MCF 10A (cell line): ENCODE data around the gene KRTAP9-3. TPM values are rescaled to one million over a fixed set of nuclear protein-coding genes. Genes with fewer than 3 reads are reported as not detected.
"Not testable (repeated sequence)": the region's sequence is repeated elsewhere in the genome, so short reads cannot be mapped to it uniquely, and the experiment has no call there.

Experiments used
- BruUV-seq: library from RNA; stranded (reverse); fragments of 400-500 nt; replicated peaks from 2 replicates; lab custom pipeline; 2021; lab: Mats Ljungman, UMichigan
- CTCF ChIA-PET: fragments of 300-600 bp; sonication (Branson Sonifier 250); formaldehyde crosslinking; extraction: SDS; loops from one replicate; lab custom pipeline; 2021; ENCODE audit warnings: antibody characterized with exemption, inconsistent platforms; lab: Yijun Ruan, JAX
- POLR2A ChIA-PET: fragments of 300-600, 350-650 bp; sonication (Branson Sonifier 250); formaldehyde crosslinking; extraction: SDS; loops from one replicate; lab custom pipeline; 2020; ENCODE audit warnings: antibody characterized with exemption, inconsistent platforms; lab: Yijun Ruan, JAX
- DNase-seq: peaks from one replicate; pipeline ENCODE4 v3.0.0-alpha.2; 2018; ENCODE audit not compliant: unreplicated experiment
- H3K27ac Mint-ChIP-seq: one replicate; pipeline ENCODE4 v1.8.0; 2022; ENCODE audit warnings: mild to moderate bottlenecking, low read depth, mixed read lengths; ENCODE audit not compliant: unreplicated experiment
- H3K27me3 Mint-ChIP-seq: one replicate; pipeline ENCODE4 v1.8.0; 2022; ENCODE audit warnings: mixed read lengths; ENCODE audit not compliant: insufficient read depth, unreplicated experiment
- H3K36me3 Mint-ChIP-seq: one replicate; pipeline ENCODE4 v1.8.0; 2022; ENCODE audit warnings: mild to moderate bottlenecking, moderate library complexity, mixed read lengths; ENCODE audit not compliant: insufficient read depth, unreplicated experiment
- H3K4me1 Mint-ChIP-seq: one replicate; pipeline ENCODE4 v1.8.0; 2022; ENCODE audit warnings: mixed read lengths; ENCODE audit not compliant: insufficient read depth, unreplicated experiment
- H3K4me3 Mint-ChIP-seq: one replicate; pipeline ENCODE4 v1.8.0; 2022; ENCODE audit warnings: mild to moderate bottlenecking, moderate library complexity, mixed read lengths; ENCODE audit not compliant: unreplicated experiment
- H3K9me3 Mint-ChIP-seq: one replicate; pipeline ENCODE4 v1.8.0; 2022; ENCODE audit warnings: mixed read lengths; ENCODE audit not compliant: unreplicated experiment
- CTCF ChIP-seq: fragments of 200-600 bp; IDR thresholded peaks from one replicate; pipeline ENCODE4 v1.8.0; 2022; ENCODE audit warnings: antibody characterized with exemption, mild to moderate bottlenecking; ENCODE audit not compliant: unreplicated experiment
- intact Hi-C: fragments of 100-400 bp; cut with micrococcal nuclease; formaldehyde crosslinking; loops from 2 replicates; pipeline ENCODE4 v1.14.1; 2022
- total RNA-seq: library from RNA; stranded (reverse); gene quantifications from 2 replicates; pipeline ENCODE4 v1.2.3, GENCODE V29; 2022

The KRTAP9-3 gene
- total RNA-seq, 1 experiment from 2014 or later: not detected

- peaks cover 49% of the 10 kb centered on the region for H3K27me3 Mint-ChIP-seq
- intact Hi-C loops: no loop called here
- TF ChIP-seq CTCF: no peak
- ChIA-PET CTCF (interaction anchor here (1.1 kb wide), 1 partner anchor 34 kb away, joined by 3 read pairs; no protein-coding TSS in a partner anchor), POLR2A (interaction anchor here (0.7 to 1.0 kb wide), 2 partner anchors 25 to 125 kb away, joined by 3 to 4 read pairs; no protein-coding TSS in a partner anchor)
- H3K4me3 Mint-ChIP-seq: no peak overlapping the region
- H3K36me3 Mint-ChIP-seq: no peaks in the 10 kb centered on the region
- H3K27ac Mint-ChIP-seq: no peak overlapping the region
- H3K4me1 Mint-ChIP-seq: no peaks in the 10 kb centered on the region
- no peak for DNase-seq
- H3K9me3 Mint-ChIP-seq: no peaks in the 10 kb centered on the region
- no TSS peak for BruUV-seq
Observed at GRCh38 chr17:41212524-41213169, 19.6 kb upstream of the KRTAP9-3 start.

- peaks cover 35% of the 10 kb centered on the region for H3K27me3 Mint-ChIP-seq
- no peaks in the 10 kb centered on the region for H3K36me3 Mint-ChIP-seq
- no peak for TF ChIP-seq CTCF
- no peak for DNase-seq
- ChIA-PET CTCF (interaction anchor here (0.6 kb wide), 1 partner anchor 71 kb away, joined by 4 read pairs; no protein-coding TSS in a partner anchor), POLR2A (no interaction called here)
- no peak overlapping the region for H3K4me3 Mint-ChIP-seq
- H3K27ac Mint-ChIP-seq: no peak overlapping the region
- no peaks in the 10 kb centered on the region for H3K4me1 Mint-ChIP-seq
- peaks cover 6% of the 10 kb centered on the region for H3K9me3 Mint-ChIP-seq
- intact Hi-C loops: no loop called here
- no TSS peak for BruUV-seq
Observed at GRCh38 chr17:41215681-41216080, 16.6 kb upstream of the KRTAP9-3 start.

DNA sequence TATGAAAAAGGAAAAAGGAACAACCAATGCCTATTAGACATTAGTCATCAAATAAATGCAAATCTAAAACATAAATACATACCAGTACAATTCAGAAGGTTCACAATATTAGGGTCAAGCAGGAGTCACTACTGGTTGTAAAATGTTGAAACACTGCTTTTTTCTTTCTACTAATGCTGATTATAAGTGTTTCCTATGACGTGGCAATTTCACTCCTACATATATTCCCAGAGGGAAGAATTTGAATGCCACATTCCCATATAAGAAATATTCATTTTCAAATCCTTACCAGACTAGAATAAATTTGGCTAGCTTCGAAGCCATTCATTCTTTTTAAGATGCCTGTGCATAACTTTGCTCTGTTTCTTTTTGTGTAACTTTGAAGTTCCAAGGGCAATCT, 8.4 kb upstream of the KRTAP9-3 start:
- H3K27ac Mint-ChIP-seq: no peak overlapping the region
- POLR2A ChIA-PET: no interaction called here
- no peaks in the 10 kb centered on the region for H3K4me1 Mint-ChIP-seq
- H3K27me3 Mint-ChIP-seq: peaks cover 70% of the 10 kb centered on the region
- H3K36me3 Mint-ChIP-seq: no peaks in the 10 kb centered on the region
- peaks cover 7% of the 10 kb centered on the region for H3K9me3 Mint-ChIP-seq
- TF ChIP-seq CTCF: no peak
- BruUV-seq: no TSS peak
- no peak overlapping the region for H3K4me3 Mint-ChIP-seq
- intact Hi-C loops: no loop called here
- no peak for DNase-seq
- CTCF ChIA-PET: no interaction called here

- CTCF ChIA-PET: interaction anchor here (0.6 kb wide), 1 partner anchor 36 kb away, joined by 4 read pairs; no protein-coding TSS in a partner anchor
Observed at GRCh38 chr17:41226051-41226450, 6.2 kb upstream of the KRTAP9-3 start.

GRCh38 chr17:41226598-41227095, 5.6 kb upstream of the KRTAP9-3 start, which contains the start of gene KRTAP9-2:
TSS of gene KRTAP9-2 (plus strand) at chr17:41226648. CDS start at chr17:41226655, 7 bp downstream.
- H3K36me3 Mint-ChIP-seq, intact Hi-C loops, CTCF ChIA-PET: not testable (repeated sequence)

More at GRCh38 chr17:41226051-41226450, 6.2 kb upstream of the KRTAP9-3 start:
- DNase-seq: no peak
- H3K36me3 Mint-ChIP-seq: no peaks in the 10 kb centered on the region
- H3K9me3 Mint-ChIP-seq: no peaks in the 10 kb centered on the region
- H3K27me3 Mint-ChIP-seq: peaks cover 67% of the 10 kb centered on the region
- H3K4me3 Mint-ChIP-seq: no peak overlapping the region
- POLR2A ChIA-PET: interaction anchor here (0.8 kb wide), 1 partner anchor 16 kb away, joined by 3 read pairs; no protein-coding TSS in a partner anchor
- no TSS peak for BruUV-seq
- H3K4me1 Mint-ChIP-seq: no peaks in the 10 kb centered on the region
- TF ChIP-seq CTCF: no peak
- no peak overlapping the region for H3K27ac Mint-ChIP-seq
- intact Hi-C loops: no loop called here

More at GRCh38 chr17:41226598-41227095, 5.6 kb upstream of the KRTAP9-3 start, which contains the start of gene KRTAP9-2:
- H3K4me3 Mint-ChIP-seq, BruUV-seq, H3K4me1 Mint-ChIP-seq, POLR2A ChIA-PET, DNase-seq, H3K9me3 Mint-ChIP-seq, H3K27ac Mint-ChIP-seq: not testable (repeated sequence)
- H3K27me3 Mint-ChIP-seq: peaks cover 65% of the 10 kb centered on the region
